ENCODE results near the gene TYMP. TPM values are rescaled to one million over a fixed set of nuclear protein-coding genes. Genes with fewer than 3 reads are reported as not detected.

The TYMP gene
- polyA plus RNA-seq, 1 of the 3 experiments (the other 2 are of a cell fraction): 1.7 TPM

DNA sequence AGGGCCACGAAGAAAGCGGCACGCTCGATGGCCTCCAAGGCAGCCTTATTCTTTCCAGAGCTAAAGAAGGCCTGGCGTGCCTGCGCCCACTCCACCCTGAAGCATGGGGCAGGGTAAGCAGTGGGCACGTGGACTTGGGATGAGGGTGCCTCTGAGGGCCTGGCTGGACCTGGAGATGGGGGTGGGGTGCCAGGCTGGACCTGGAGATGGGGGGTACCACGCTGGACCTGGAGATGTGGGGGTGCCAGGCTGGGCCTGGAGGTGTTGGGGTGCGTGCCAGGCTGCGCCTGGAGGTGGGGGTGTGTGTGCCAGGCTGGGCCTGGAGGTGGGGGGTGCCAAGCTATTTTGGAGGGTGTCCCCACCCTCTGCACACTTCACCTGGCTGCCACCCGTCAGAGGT lies 43.2 kb upstream of the TYMP start:
- H3K9me2 ChIP-seq: no peaks in the 10 kb centered on the region
- ChIA-PET CTCF (interaction anchor here (0.7 to 3.2 kb wide), 4 partner anchors 9 to 48 kb away, joined by 3 to 28 read pairs (median 4); partner anchors contain the start of genes CHKB, SCO2 and SYCE3), POLR2A (interaction anchor here (0.6 kb wide), 1 partner anchor 43 kb away, joined by 3 read pairs; no protein-coding TSS in a partner anchor)
- H3K9me3 ChIP-seq: no peaks in the 10 kb centered on the region
- H3K27me3 ChIP-seq (ENCODE audit: insufficient read depth): no peaks in the 10 kb centered on the region
- no peak overlapping the region for H3K9ac ChIP-seq
- H3K4me2 ChIP-seq: no peak overlapping the region
- no peaks in the 10 kb centered on the region for H4K20me1 ChIP-seq (ENCODE audit: insufficient read depth)
- no peak overlapping the region for H3K27ac ChIP-seq (ENCODE audit: low read depth in 2 of 2, low read length in 1 of 2)
- no peak overlapping the region for H2AFZ ChIP-seq (ENCODE audit: low read depth)
- H3K4me3 ChIP-seq (ENCODE audit: low read depth in 2 of 2, low read length in 1 of 2): no peak overlapping the region
- no peaks in the 10 kb centered on the region for H3K4me1 ChIP-seq (ENCODE audit: control insufficient read depth in 1 of 2, insufficient read depth in 2 of 2, low read depth in 1 of 2, low read length in 1 of 2)
- WGBS (ENCODE audit: low lambda C conversion rate): 100% methylated on average over 1 of the region's 11 CpGs
- H3F3A ChIP-seq (replicated peaks; ENCODE audit: insufficient read depth): no peaks in the 10 kb centered on the region
- peaks cover 0 to 69% of the 10 kb centered on the region in 2 experiments for H3K36me3 ChIP-seq (replicated peaks in 1 of 2; ENCODE audit: control insufficient read depth in 1 of 2, insufficient read depth in 2 of 2, low read length in 1 of 2)
- TF ChIP-seq, protein P1, sequence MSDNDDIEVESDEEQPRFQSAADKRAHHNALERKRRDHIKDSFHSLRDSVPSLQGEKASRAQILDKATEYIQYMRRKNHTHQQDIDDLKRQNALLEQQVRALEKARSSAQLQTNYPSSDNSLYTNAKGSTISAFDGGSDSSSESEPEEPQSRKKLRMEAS (IDR thresholded peaks at IDR 0.05; ENCODE audit: low read depth): no peak
- TF ChIP-seq FOXM1 (IDR thresholded peaks at IDR 0.05; ENCODE audit: low read depth) (no peak), RFX5 (IDR thresholded peaks at IDR 0.05; ENCODE audit: low read length) (no peak), EP300 (IDR thresholded peaks at IDR 0.05; ENCODE audit: borderline replicate concordance in 1 of 2, low read depth in 1 of 2, low read length in 1 of 2) (no peak), JUND (IDR thresholded peaks at IDR 0.05) (no peak), FOSL2 (IDR thresholded peaks at IDR 0.05; ENCODE audit: borderline replicate concordance, low read depth) (no peak), SMC3 (IDR thresholded peaks at IDR 0.05; ENCODE audit: low read depth, low read length) (no peak), ELF1 (IDR thresholded peaks at IDR 0.05) (no peak), CHD2 (IDR thresholded peaks at IDR 0.05; ENCODE audit: low read length, partially characterized antibody) (no peak), YY1 (IDR thresholded peaks at IDR 0.05; ENCODE audit: low read depth) (no peak), SIN3A (IDR thresholded peaks at IDR 0.05; ENCODE audit: borderline replicate concordance, low read depth, low read length) (no peak), MXI1 (IDR thresholded peaks at IDR 0.05; ENCODE audit: low read depth, low read length) (no peak), TEAD4 (IDR thresholded peaks at IDR 0.05; ENCODE audit: borderline replicate concordance, insufficient read depth) (no peak)
- TF ChIP-seq, protein P2, sequence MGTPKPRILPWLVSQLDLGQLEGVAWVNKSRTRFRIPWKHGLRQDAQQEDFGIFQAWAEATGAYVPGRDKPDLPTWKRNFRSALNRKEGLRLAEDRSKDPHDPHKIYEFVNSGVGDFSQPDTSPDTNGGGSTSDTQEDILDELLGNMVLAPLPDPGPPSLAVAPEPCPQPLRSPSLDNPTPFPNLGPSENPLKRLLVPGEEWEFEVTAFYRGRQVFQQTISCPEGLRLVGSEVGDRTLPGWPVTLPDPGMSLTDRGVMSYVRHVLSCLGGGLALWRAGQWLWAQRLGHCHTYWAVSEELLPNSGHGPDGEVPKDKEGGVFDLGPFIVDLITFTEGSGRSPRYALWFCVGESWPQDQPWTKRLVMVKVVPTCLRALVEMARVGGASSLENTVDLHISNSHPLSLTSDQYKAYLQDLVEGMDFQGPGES (IDR thresholded peaks at IDR 0.05; ENCODE audit: low read depth, low read length): no peak
- H3K79me2 ChIP-seq (ENCODE audit: insufficient read depth): no peaks in the 10 kb centered on the region
- no peak for DNase-seq

DNA sequence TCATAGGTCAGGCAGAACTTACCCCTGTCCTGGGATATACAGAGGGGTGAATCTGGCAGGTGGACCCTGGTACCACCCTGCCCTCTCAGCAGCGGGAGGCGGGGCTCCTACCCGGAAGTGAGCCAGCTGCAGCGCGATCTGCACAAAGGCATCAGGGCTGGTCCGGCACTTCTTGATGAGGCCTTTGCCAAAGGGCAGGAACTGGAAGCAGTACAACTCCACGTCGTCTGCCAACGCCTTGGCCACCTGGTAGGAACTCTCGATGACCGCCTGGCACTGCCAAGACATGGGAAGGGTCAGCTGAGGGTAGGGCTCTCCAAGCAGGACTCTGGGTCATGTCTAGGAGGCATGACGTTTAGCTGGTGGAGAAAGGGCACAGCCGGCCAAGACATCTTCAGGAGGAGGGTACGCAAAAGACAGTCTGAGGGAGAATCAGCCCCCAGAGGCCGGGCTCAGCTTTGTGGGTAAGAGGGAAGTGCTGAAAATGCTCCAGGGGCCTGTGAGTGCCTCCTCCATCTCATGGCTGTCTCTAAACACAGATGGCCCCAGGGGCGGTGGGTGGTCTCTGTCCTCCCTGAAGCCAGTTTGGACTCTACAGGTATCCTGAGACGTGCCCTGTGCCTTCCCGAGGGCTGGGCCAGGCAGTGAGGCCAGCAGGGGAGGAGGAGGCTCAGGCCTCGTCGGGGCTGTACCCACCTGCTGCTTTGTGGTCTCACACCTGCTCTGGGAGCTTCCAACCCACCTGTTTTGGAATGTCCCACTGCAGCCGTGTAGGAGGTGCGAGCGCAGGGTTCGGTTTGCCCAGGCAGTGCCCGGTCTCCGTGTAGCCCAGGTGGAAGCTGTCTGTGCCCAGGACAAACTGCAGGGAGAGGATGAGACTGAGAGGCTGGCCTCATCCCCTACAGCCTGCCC lies 41.7 kb upstream of the TYMP start:
- no peak overlapping the region for H3K4me3 ChIP-seq (ENCODE audit: low read depth in 2 of 2, low read length in 1 of 2)
- no peaks in the 10 kb centered on the region for H3K27me3 ChIP-seq (ENCODE audit: insufficient read depth)
- H3K27ac ChIP-seq (ENCODE audit: low read depth in 2 of 2, low read length in 1 of 2): no peak overlapping the region
- no peaks in the 10 kb centered on the region for H4K20me1 ChIP-seq (ENCODE audit: insufficient read depth)
- H3K36me3 ChIP-seq (replicated peaks in 1 of 2; ENCODE audit: control insufficient read depth in 1 of 2, insufficient read depth in 2 of 2, low read length in 1 of 2): peaks cover 0 to 63% of the 10 kb centered on the region in 2 experiments
- no peaks in the 10 kb centered on the region for H3K9me2 ChIP-seq
- no peaks in the 10 kb centered on the region for H3K9me3 ChIP-seq
- POLR2A ChIA-PET: interaction anchor here (1.0 kb wide), 1 partner anchor 11 kb away, joined by 3 read pairs; the partner anchor contains the start of gene CHKB
- WGBS (ENCODE audit: low lambda C conversion rate): 100% methylated on average over 5 of the region's 26 CpGs
- no peaks in the 10 kb centered on the region for H3K4me1 ChIP-seq (ENCODE audit: control insufficient read depth in 1 of 2, insufficient read depth in 2 of 2, low read depth in 1 of 2, low read length in 1 of 2)
- H3K9ac ChIP-seq: no peak overlapping the region
- H3K79me2 ChIP-seq (ENCODE audit: insufficient read depth): no peaks in the 10 kb centered on the region
- CTCF ChIA-PET: interaction anchor here (0.7 to 3.2 kb wide), 4 partner anchors 9 to 49 kb away, joined by 3 to 28 read pairs (median 4); partner anchors contain the start of genes SCO2 and SYCE3
- DNase-seq: no peak
- H2AFZ ChIP-seq (ENCODE audit: low read depth): no peak overlapping the region
- TF ChIP-seq, protein P3, sequence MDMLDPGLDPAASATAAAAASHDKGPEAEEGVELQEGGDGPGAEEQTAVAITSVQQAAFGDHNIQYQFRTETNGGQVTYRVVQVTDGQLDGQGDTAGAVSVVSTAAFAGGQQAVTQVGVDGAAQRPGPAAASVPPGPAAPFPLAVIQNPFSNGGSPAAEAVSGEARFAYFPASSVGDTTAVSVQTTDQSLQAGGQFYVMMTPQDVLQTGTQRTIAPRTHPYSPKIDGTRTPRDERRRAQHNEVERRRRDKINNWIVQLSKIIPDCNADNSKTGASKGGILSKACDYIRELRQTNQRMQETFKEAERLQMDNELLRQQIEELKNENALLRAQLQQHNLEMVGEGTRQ (IDR thresholded peaks at IDR 0.05; ENCODE audit: borderline replicate concordance, low read depth, low read length): no peak
- TF ChIP-seq, protein P1 (IDR thresholded peaks at IDR 0.05; ENCODE audit: low read depth): no peak
- TF ChIP-seq SIN3A (IDR thresholded peaks at IDR 0.05; ENCODE audit: borderline replicate concordance, low read depth, low read length): no peak
- no peaks in the 10 kb centered on the region for H3F3A ChIP-seq (replicated peaks; ENCODE audit: insufficient read depth)
- H3K4me2 ChIP-seq: no peak overlapping the region

Data from SK-N-SH (cell line).